Naive thymus-derived CD4-positive, alpha-beta T cell (primary cell): ENCODE measurements around the gene CRKL. TPM values are rescaled to one million over a fixed set of nuclear protein-coding genes. Genes with fewer than 3 reads are reported as not detected.

Experiments
- ATAC-seq: fragments of 150-1000 bp; cut with Tn5 transposase; 2 replicates; pipeline ENCODE4 v1.10.0; 2021; ENCODE audit warnings: mild to moderate bottlenecking, moderate library complexity
- CTCF ChIA-PET: fragments of 350-600 bp; sonication (Branson Sonifier 250); formaldehyde crosslinking; loops from one replicate; lab custom pipeline; 2021; ENCODE audit warnings: antibody characterized with exemption; lab: Charles Lee
- POLR2A ChIA-PET: fragments of 350-600 bp; sonication (Branson Sonifier 250); formaldehyde crosslinking; loops from one replicate; lab custom pipeline; 2021; ENCODE audit warnings: antibody characterized with exemption, inconsistent platforms; lab: Charles Lee
- DNase-seq, 9 donors: peaks; one replicate each; pipeline versions ENCODE4 v3.0.0 to v3.0.0-alpha.2; 2020 to 2022; ENCODE audit warnings: mixed read lengths in 1 of 9
- H3K27ac ChIP-seq: one replicate; pipeline ENCODE4 v1.7.0; 2013; ENCODE audit warnings: mild to moderate bottlenecking, low read depth, low read length, moderate library complexity
- H3K27me3 ChIP-seq, 2 donors: one replicate each; pipeline ENCODE4 v1.7.0; 2013; ENCODE audit warnings: low read length in 2 of 2, mild to moderate bottlenecking in 2 of 2, moderate library complexity in 2 of 2; ENCODE audit not compliant: control insufficient read depth in 2 of 2, insufficient read depth in 2 of 2
- H3K36me3 ChIP-seq, 3 experiments: 1 replicate in 2 of 3; 2 replicates in 1 of 3; pipeline ENCODE4 v1.7.0; 2013; ENCODE audit warnings: low read length in 3 of 3, mild to moderate bottlenecking in 3 of 3, moderate library complexity in 1 of 3; ENCODE audit not compliant: insufficient read depth in 3 of 3, control insufficient read depth in 2 of 3
- H3K4me1 ChIP-seq, 2 donors: one replicate each; pipeline ENCODE4 v1.7.0; 2013; ENCODE audit warnings: low read length in 2 of 2, mild to moderate bottlenecking in 2 of 2, moderate library complexity in 1 of 2; ENCODE audit not compliant: control insufficient read depth in 2 of 2, insufficient read depth in 2 of 2
- H3K4me3 ChIP-seq: 2 replicates; pipeline ENCODE4 v1.7.0; 2013; ENCODE audit warnings: mild to moderate bottlenecking, low read length
- H3K9me3 ChIP-seq, 3 experiments: 1 replicate in 2 of 3; 2 replicates in 1 of 3; pipeline ENCODE4 v1.7.0; 2013; ENCODE audit warnings: low read length in 3 of 3; ENCODE audit not compliant: control insufficient read depth in 2 of 3
- H3K27ac Mint-ChIP-seq, 9 donors: one replicate each; pipeline ENCODE4 v1.8.0; 2020 to 2022; ENCODE audit warnings: mixed read lengths in 9 of 9, mild to moderate bottlenecking in 8 of 9, moderate library complexity in 5 of 9, inconsistent platforms in 2 of 9
- H3K27me3 Mint-ChIP-seq, 5 donors: one replicate each; pipeline ENCODE4 v1.8.0; 2021 to 2022; ENCODE audit warnings: mixed read lengths in 5 of 5, mild to moderate bottlenecking in 1 of 5
- H3K36me3 Mint-ChIP-seq, 5 donors: one replicate each; pipeline ENCODE4 v1.8.0; 2020 to 2022; ENCODE audit warnings: mixed read lengths in 5 of 5, mild to moderate bottlenecking in 3 of 5, inconsistent platforms in 1 of 5
- H3K4me1 Mint-ChIP-seq, 7 donors: one replicate each; pipeline ENCODE4 v1.8.0; 2020 to 2022; ENCODE audit warnings: mixed read lengths in 7 of 7, mild to moderate bottlenecking in 3 of 7, inconsistent platforms in 1 of 7
- H3K4me3 Mint-ChIP-seq, 10 donors: one replicate each; pipeline ENCODE4 v1.8.0; 2020 to 2022; ENCODE audit warnings: mild to moderate bottlenecking in 10 of 10, mixed read lengths in 10 of 10, moderate library complexity in 6 of 10, inconsistent platforms in 2 of 10
- H3K9me3 Mint-ChIP-seq, 11 donors: one replicate each; pipeline ENCODE4 v1.8.0; 2020 to 2022; ENCODE audit warnings: mixed read lengths in 11 of 11, mild to moderate bottlenecking in 4 of 11, inconsistent platforms in 1 of 11, moderate library complexity in 1 of 11
- intact Hi-C, 2 donors: fragments of 100-400 bp; cut with micrococcal nuclease; formaldehyde crosslinking; loops; one replicate each; pipeline ENCODE4 v1.15.1; 2023
- polyA plus RNA-seq, 2 donors: library from polyadenylated mRNA; unstranded; fragments of 300-500 nt; fragmentation: Illumina TruSeq; gene quantifications; one replicate each; pipeline ENCODE4 v1.2.3, GENCODE V29; 2021
- total RNA-seq, 6 experiments: library from RNA in 5 of 6; stranded (reverse) in 5 of 6; gene quantifications; 1 replicate in 5 of 6; 2 replicates in 1 of 6; pipeline ENCODE4 v1.2.3 and lab custom pipeline; 2021 to 2026

CRKL gene
- total RNA-seq (10 to 100 TPM; 38.9 to 82.7 (median 77.8) TPM), polyA plus RNA-seq (10 to 100 TPM; 44.7 to 65.8 TPM), total RNA-seq (lab: John Stamatoyannopoulos, UW) (101 reads per million, percentile 84 among the genes with 10 or more reads in this experiment)

GRCh38 chr22:20916916-20917810 lies at the start of gene CRKL:
Gene CRKL, plus strand, starts transcription at chr22:20917407. Its CDS starts 528 bp downstream, at chr22:20917935.
- H3K27me3 ChIP-seq = no peaks in the 10 kb centered on the region
- Mint-ChIP-seq H3K27me3 (no peaks in the 10 kb centered on the region), H3K27ac (peak within 1 kb of the TSS; percentile 77 to 97 (median 90)), H3K9me3 (no peaks in the 10 kb centered on the region), H3K4me3 (peak within 1 kb of the TSS; percentile 83 to 99 (median 97)), H3K4me1 (peaks cover 32 to 50% (median 40%) of the 10 kb centered on the region in 7 donors), H3K36me3 (peaks cover 0 to 12% (median 6%) of the 10 kb centered on the region in 5 donors)
- intact Hi-C loops = loop anchor here (1.0 to 10.0 kb wide), 10 partner anchors 14 to 1062 kb away; partner anchors contain the start of genes PI4KA (in 2 of the 2), THAP7 (in 2 of the 2), GNB1L (in 1 of the 2) and LZTR1 (in 1 of the 2)
- peaks cover 0 to 8% (median 0%) of the 10 kb centered on the region in 3 experiments for H3K36me3 ChIP-seq
- peaks cover 4 to 12% of the 10 kb centered on the region in 2 donors for H3K4me1 ChIP-seq
- ATAC-seq (peak; percentile 98), DNase-seq (peak; percentile 92 to 96 (median 94))
- peak within 1 kb of the TSS; percentile 92 for H3K27ac ChIP-seq
- H3K4me3 ChIP-seq = peak within 1 kb of the TSS; percentile 87
- POLR2A ChIA-PET = interaction anchor here (0.6 to 1.3 kb wide), 3 partner anchors 11 to 197 kb away, joined by 3 to 4 read pairs (median 3); no protein-coding TSS in a partner anchor
- H3K9me3 ChIP-seq = no peaks in the 10 kb centered on the region
- CTCF ChIA-PET = interaction anchor here (1.1 to 1.3 kb wide), 3 partner anchors 21 to 64 kb away, joined by 3 to 4 read pairs (median 4); no protein-coding TSS in a partner anchor

- intact Hi-C loops = no loop called here
- H3K27ac ChIP-seq = no peak overlapping the region
- Mint-ChIP-seq H3K27ac (peak overlapping the region in 6 of 9 donors; percentile 8 to 63 (median 28)), H3K4me3 (no peak overlapping the region), H3K4me1 (peaks cover 7 to 32% (median 31%) of the 10 kb centered on the region in 7 donors), H3K36me3 (peaks cover 4 to 30% (median 15%) of the 10 kb centered on the region in 5 donors), H3K9me3 (no peaks in the 10 kb centered on the region), H3K27me3 (no peaks in the 10 kb centered on the region)
- POLR2A ChIA-PET = no interaction called here
- no peaks in the 10 kb centered on the region for H3K9me3 ChIP-seq
- no peak for DNase-seq
- no peak for ATAC-seq
- H3K4me1 ChIP-seq = no peaks in the 10 kb centered on the region
- no peak overlapping the region for H3K4me3 ChIP-seq
- CTCF ChIA-PET = interaction anchor here (1.0 kb wide), 1 partner anchor 84 kb away, joined by 3 read pairs; no protein-coding TSS in a partner anchor
- no peaks in the 10 kb centered on the region for H3K27me3 ChIP-seq
- H3K36me3 ChIP-seq = peaks cover 0 to 24% (median 7%) of the 10 kb centered on the region in 3 experiments
Observed at GRCh38 chr22:20868025-20868962, 48.9 kb upstream of the CRKL start.

- DNase-seq (no peak), ATAC-seq (no peak)
- ChIA-PET POLR2A (no interaction called here), CTCF (no interaction called here)
- H3K4me3 ChIP-seq = no peak overlapping the region
- Mint-ChIP-seq H3K4me3 (no peak overlapping the region), H3K27me3 (no peaks in the 10 kb centered on the region), H3K36me3 (peaks cover 4 to 26% (median 10%) of the 10 kb centered on the region in 5 donors), H3K4me1 (peaks cover 5 to 24% (median 22%) of the 10 kb centered on the region in 7 donors), H3K27ac (peak overlapping the region in 1 of 9 donors; percentile 64), H3K9me3 (no peaks in the 10 kb centered on the region)
- no peak overlapping the region for H3K27ac ChIP-seq
- H3K9me3 ChIP-seq = no peaks in the 10 kb centered on the region
- no peaks in the 10 kb centered on the region for H3K4me1 ChIP-seq
- intact Hi-C loops = no loop called here
- H3K36me3 ChIP-seq = peaks cover 0 to 28% (median 7%) of the 10 kb centered on the region in 3 experiments
- H3K27me3 ChIP-seq = no peaks in the 10 kb centered on the region
Observed at GRCh38 chr22:20869234-20869633, 48.0 kb upstream of the CRKL start.

DNA sequence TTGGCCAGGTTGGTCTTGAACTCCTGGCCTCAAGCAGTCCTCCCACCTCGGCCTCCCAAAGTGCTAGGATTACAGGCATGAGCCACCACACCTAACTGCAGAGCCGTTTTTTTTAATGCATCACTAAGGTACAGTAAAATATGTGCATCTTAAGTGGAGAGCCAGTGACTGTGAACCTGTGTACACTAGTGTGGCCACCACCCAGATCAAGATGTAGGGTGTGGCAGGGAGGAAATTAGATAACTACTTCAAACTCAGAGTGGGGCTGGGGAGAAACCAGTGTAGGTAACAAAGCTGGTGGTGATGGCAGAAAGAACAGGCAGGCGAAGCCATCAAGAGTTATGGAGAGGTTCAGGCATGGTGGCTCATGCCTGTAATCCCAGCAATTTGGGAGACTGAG lies 44.0 kb upstream of the CRKL start:
- Mint-ChIP-seq H3K27me3 (no peaks in the 10 kb centered on the region), H3K36me3 (peaks cover 4 to 28% (median 8%) of the 10 kb centered on the region in 5 donors), H3K4me3 (no peak overlapping the region), H3K4me1 (peaks cover 0 to 6% (median 0%) of the 10 kb centered on the region in 7 donors), H3K9me3 (no peaks in the 10 kb centered on the region), H3K27ac (no peak overlapping the region)
- H3K4me3 ChIP-seq = no peak overlapping the region
- no peaks in the 10 kb centered on the region for H3K4me1 ChIP-seq
- intact Hi-C loops = no loop called here
- no peak overlapping the region for H3K27ac ChIP-seq
- ATAC-seq (no peak), DNase-seq (no peak)
- ChIA-PET POLR2A (interaction anchor here (0.8 kb wide), 1 partner anchor 34 kb away, joined by 3 read pairs; no protein-coding TSS in a partner anchor), CTCF (no interaction called here)
- H3K27me3 ChIP-seq = no peaks in the 10 kb centered on the region
- peaks cover 0 to 46% (median 7%) of the 10 kb centered on the region in 3 experiments for H3K36me3 ChIP-seq
- H3K9me3 ChIP-seq = no peaks in the 10 kb centered on the region

- no peak overlapping the region for H3K27ac ChIP-seq
- H3K36me3 ChIP-seq = peaks cover 0 to 44% (median 6%) of the 10 kb centered on the region in 3 experiments
- H3K27me3 ChIP-seq = no peaks in the 10 kb centered on the region
- no peaks in the 10 kb centered on the region for H3K27me3 Mint-ChIP-seq
- POLR2A ChIA-PET = no interaction called here
- H3K36me3 Mint-ChIP-seq = peaks cover 0 to 22% (median 6%) of the 10 kb centered on the region in 5 donors
- peaks cover 0 to 5% (median 0%) of the 10 kb centered on the region in 7 donors for H3K4me1 Mint-ChIP-seq
- intact Hi-C loops = no loop called here
- ATAC-seq (no peak), DNase-seq (no peak)
- CTCF ChIA-PET = no interaction called here
- H3K9me3 ChIP-seq = no peaks in the 10 kb centered on the region
- no peak overlapping the region for H3K4me3 Mint-ChIP-seq
- H3K4me1 ChIP-seq = no peaks in the 10 kb centered on the region
- no peak overlapping the region for H3K27ac Mint-ChIP-seq
- no peak overlapping the region for H3K4me3 ChIP-seq
- H3K9me3 Mint-ChIP-seq = no peaks in the 10 kb centered on the region
Observed at GRCh38 chr22:20875296-20875695, 41.9 kb upstream of the CRKL start.

DNA sequence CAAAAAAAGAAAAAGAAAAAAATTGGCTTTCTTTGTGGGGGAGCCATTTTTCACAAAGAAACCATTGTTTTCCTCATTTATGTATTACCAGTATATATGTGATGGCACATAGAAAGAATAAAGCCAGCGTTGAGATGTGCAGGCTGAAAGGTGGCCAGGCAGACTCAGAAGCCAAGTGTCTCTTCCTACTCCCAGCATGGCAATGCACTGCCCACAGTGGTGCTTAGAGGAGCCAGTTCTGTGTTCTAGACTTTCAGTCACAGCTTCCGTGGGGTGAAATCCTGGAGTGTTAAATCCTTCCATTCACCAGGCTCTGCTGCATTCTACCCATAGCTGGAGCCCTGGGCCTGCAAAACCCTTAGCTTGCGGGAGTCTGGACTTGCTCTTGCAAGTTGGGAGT lies 39.5 kb upstream of the CRKL start:
- no peaks in the 10 kb centered on the region for H3K9me3 Mint-ChIP-seq
- intact Hi-C loops = no loop called here
- ATAC-seq (no peak), DNase-seq (no peak)
- peaks cover 0 to 5% (median 0%) of the 10 kb centered on the region in 7 donors for H3K4me1 Mint-ChIP-seq
- CTCF ChIA-PET = no interaction called here
- no peaks in the 10 kb centered on the region for H3K9me3 ChIP-seq
- no peaks in the 10 kb centered on the region for H3K4me1 ChIP-seq
- H3K36me3 Mint-ChIP-seq = peaks cover 0 to 35% (median 6%) of the 10 kb centered on the region in 5 donors
- peaks cover 0 to 61% (median 6%) of the 10 kb centered on the region in 3 experiments for H3K36me3 ChIP-seq
- no peaks in the 10 kb centered on the region for H3K27me3 Mint-ChIP-seq
- H3K27ac ChIP-seq = no peak overlapping the region
- no peak overlapping the region for H3K4me3 Mint-ChIP-seq
- H3K27ac Mint-ChIP-seq = peak overlapping the region in 1 of 9 donors; percentile 30
- POLR2A ChIA-PET = no interaction called here
- H3K4me3 ChIP-seq = no peak overlapping the region
- H3K27me3 ChIP-seq = no peaks in the 10 kb centered on the region
